CD14-positive monocyte (primary cell): ENCODE data around the gene PDGFB. TPM values are rescaled to one million over a fixed set of nuclear protein-coding genes. Genes with fewer than 3 reads are reported as not detected.

Source experiments
- DNase-seq, 3 donors: peaks; one replicate each; pipeline ENCODE4 v3.0.0-alpha.2; 2011 to 2022
- H2AFZ ChIP-seq: 2 replicates; pipeline ENCODE4 v1.6.0; 2012; ENCODE audit warnings: mild to moderate bottlenecking, low read depth, low read length, inconsistent platforms; ENCODE audit not compliant: insufficient read depth, poor library complexity, severe bottlenecking
- H3K27ac ChIP-seq, 2 donors: 1 replicate in 1 of 2; 2 replicates in 1 of 2; pipeline ENCODE4 v1.5.1; 2012 to 2013; ENCODE audit warnings: low read length in 2 of 2, control low read depth in 1 of 2, inconsistent platforms in 1 of 2, low read depth in 1 of 2, mild to moderate bottlenecking in 1 of 2
- H3K27me3 ChIP-seq, 2 donors: one replicate each; pipeline versions ENCODE4 v1.6.0 to v1.6.1; 2011 to 2013; ENCODE audit warnings: low read length in 2 of 2; ENCODE audit not compliant: control insufficient read depth in 2 of 2, insufficient read depth in 2 of 2
- H3K36me3 ChIP-seq, 2 donors: replicated peaks in 1 of 2; 1 replicate in 1 of 2; 2 replicates in 1 of 2; pipeline versions ENCODE4 v1.5.1 to v1.6.1; 2012 to 2013; ENCODE audit warnings: low read length in 2 of 2, control low read depth in 1 of 2, inconsistent platforms in 1 of 2, mild to moderate bottlenecking in 1 of 2; ENCODE audit not compliant: insufficient read depth in 2 of 2, control insufficient read depth in 1 of 2
- H3K4me1 ChIP-seq, 2 donors: 1 replicate in 1 of 2; 2 replicates in 1 of 2; pipeline versions ENCODE4 v1.5.1 to v1.6.1; 2012 to 2013; ENCODE audit warnings: low read length in 2 of 2, control low read depth in 1 of 2, inconsistent platforms in 1 of 2, mild to moderate bottlenecking in 1 of 2, moderate library complexity in 1 of 2; ENCODE audit not compliant: insufficient read depth in 2 of 2, control insufficient read depth in 1 of 2
- H3K4me2 ChIP-seq: replicated peaks from 2 replicates; pipeline ENCODE3; 2012; ENCODE audit warnings: low read length, moderate library complexity, mild to moderate bottlenecking; ENCODE audit not compliant: poor library complexity, severe bottlenecking; ENCODE audit errors: extremely low read depth
- H3K4me3 ChIP-seq, 3 experiments: fragments of 200-600 bp in 1 of 3; sonication (generic) in 1 of 3; replicated peaks in 1 of 3; 1 replicate in 2 of 3; 2 replicates in 1 of 3; pipeline ENCODE4 v1.5.1; 2011 to 2013; ENCODE audit warnings: low read length in 3 of 3, mild to moderate bottlenecking in 3 of 3, control low read depth in 2 of 3, low read depth in 2 of 3, inconsistent platforms in 1 of 3, moderate library complexity in 1 of 3
- H3K79me2 ChIP-seq: 2 replicates; pipeline ENCODE4 v1.6.0; 2012; ENCODE audit warnings: mild to moderate bottlenecking, control low read depth, inconsistent platforms, low read length, moderate library complexity; ENCODE audit not compliant: insufficient read depth
- H3K9ac ChIP-seq: 2 replicates; pipeline ENCODE4 v1.6.0; 2017; ENCODE audit warnings: low read length, mild to moderate bottlenecking; ENCODE audit not compliant: insufficient read depth, poor library complexity, severe bottlenecking
- H3K9me3 ChIP-seq, 2 donors: replicated peaks in 1 of 2; 1 replicate in 1 of 2; 2 replicates in 1 of 2; pipeline versions ENCODE4 v1.5.1 to v1.6.1; 2012 to 2013; ENCODE audit warnings: low read length in 2 of 2, control low read depth in 1 of 2; ENCODE audit not compliant: control insufficient read depth in 1 of 2, insufficient read depth in 1 of 2
- H4K20me1 ChIP-seq: 2 replicates; pipeline ENCODE4 v1.6.0; 2012; ENCODE audit warnings: mild to moderate bottlenecking, low read length, control low read depth, moderate library complexity; ENCODE audit not compliant: insufficient read depth
- H3K27ac Mint-ChIP-seq, 7 donors: one replicate each; pipeline ENCODE4 v1.8.0; 2020; ENCODE audit warnings: mild to moderate bottlenecking in 7 of 7, mixed read lengths in 7 of 7, moderate library complexity in 6 of 7, inconsistent platforms in 2 of 7
- H3K27me3 Mint-ChIP-seq, 3 donors: one replicate each; pipeline ENCODE4 v1.8.0; 2021 to 2022; ENCODE audit warnings: low read depth in 3 of 3, mild to moderate bottlenecking in 3 of 3, mixed read lengths in 3 of 3, moderate library complexity in 3 of 3, inconsistent platforms in 1 of 3
- H3K36me3 Mint-ChIP-seq, 2 donors: one replicate each; pipeline ENCODE4 v1.8.0; 2020; ENCODE audit warnings: mixed read lengths in 2 of 2, inconsistent platforms in 1 of 2, mild to moderate bottlenecking in 1 of 2
- H3K4me1 Mint-ChIP-seq: one replicate; pipeline ENCODE4 v1.8.0; 2020; ENCODE audit warnings: mild to moderate bottlenecking, mixed read lengths
- H3K4me3 Mint-ChIP-seq, 2 donors: one replicate each; pipeline ENCODE4 v1.8.0; 2020; ENCODE audit warnings: mild to moderate bottlenecking in 2 of 2, mixed read lengths in 2 of 2, moderate library complexity in 1 of 2
- H3K9me3 Mint-ChIP-seq, 7 donors: one replicate each; pipeline ENCODE4 v1.8.0; 2020 to 2022; ENCODE audit warnings: mixed read lengths in 7 of 7, mild to moderate bottlenecking in 6 of 7, moderate library complexity in 6 of 7, inconsistent platforms in 2 of 7
- WGBS: methylation state at CpG from one replicate; pipeline ENCODE4 v1.1.5; 2013; ENCODE audit warnings: missing lambda C conversion rate; ENCODE audit not compliant: insufficient coverage; 5-methylcytosine and 5-hydroxymethylcytosine counted together
- intact Hi-C, 2 donors: fragments of 100-400 bp; cut with micrococcal nuclease; formaldehyde crosslinking; loops; one replicate each; pipeline versions ENCODE4 v1.15.0 to v1.15.1; 2023
- polyA plus RNA-seq, 3 donors: library from polyadenylated mRNA; depleted of rRNA in 1 of 3; unstranded in 2 of 3; stranded (reverse) in 1 of 3; fragments of 300-500 nt in 2 of 3; fragments of >200 nt in 1 of 3; fragmentation: Illumina TruSeq in 2 of 3; gene quantifications; 1 replicate in 2 of 3; 2 replicates in 1 of 3; pipeline ENCODE4 v1.2.3, GENCODE V29; 2012 to 2021
- TF ChIP-seq, protein P1 (sequence below): fragments of 200-600 bp; IDR thresholded peaks from one replicate; pipeline ENCODE4 v1.8.0; 2022; ENCODE audit warnings: antibody characterized with exemption, mild to moderate bottlenecking

Gene PDGFB
- polyA plus RNA-seq, 3 donors: 0.15 TPM; not detected in 2

DNA sequence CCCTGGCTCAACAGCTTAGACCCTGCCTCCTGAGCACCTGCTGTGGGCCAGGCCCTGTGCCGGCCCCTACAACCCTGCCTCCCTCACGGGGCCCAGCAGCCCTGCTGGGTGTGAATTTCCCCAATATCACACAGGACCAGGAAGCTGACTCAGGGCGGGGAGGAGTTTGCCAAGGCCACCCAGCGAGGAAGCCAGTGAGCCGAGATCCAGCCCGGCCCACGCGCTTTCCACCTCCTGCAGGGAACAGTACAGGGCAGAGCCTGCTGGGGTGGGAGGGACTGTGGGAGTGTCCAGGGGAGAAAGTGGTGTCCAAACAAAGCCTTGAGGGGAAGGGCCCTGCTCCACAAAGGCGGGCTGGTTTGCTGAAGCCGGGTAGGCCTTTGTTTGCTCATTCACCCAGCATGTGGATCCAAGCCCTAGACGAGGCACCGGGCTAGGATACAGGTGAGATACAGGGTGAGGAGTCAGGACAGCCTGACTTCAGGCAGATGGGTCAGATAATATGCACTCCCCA is 47.8 kb upstream of the PDGFB start:
- Histone ChIP-seq H3K4me3 (peak overlapping the region in 1 of 3 experiments; percentile 9), H3K36me3 (no peaks in the 10 kb centered on the region), H3K9ac (peak overlapping the region; percentile 70), H3K4me1 (peaks cover 34 to 48% of the 10 kb centered on the region in 2 donors), H3K27ac (peak overlapping the region; percentile 94 to 95), H3K4me2 (peak overlapping the region; percentile 31), H3K79me2 (no peaks in the 10 kb centered on the region), H4K20me1 (no peaks in the 10 kb centered on the region), H2AFZ (peak overlapping the region; percentile 64), H3K27me3 (no peaks in the 10 kb centered on the region), H3K9me3 (no peaks in the 10 kb centered on the region)
- H3K27ac Mint-ChIP-seq: peak overlapping the region; percentile 95 to 99 (median 96)
- peak overlapping the region in 1 of 2 donors; percentile 65 for H3K4me3 Mint-ChIP-seq
- peaks cover 0 to 2% (median 0%) of the 10 kb centered on the region in 7 donors for H3K9me3 Mint-ChIP-seq
- peaks cover 48% of the 10 kb centered on the region for H3K4me1 Mint-ChIP-seq
- DNase-seq: peak; percentile 94 to 96 (median 96)
- peaks cover 0 to 2% of the 10 kb centered on the region in 2 donors for H3K36me3 Mint-ChIP-seq
- intact Hi-C loops: no loop called here
- WGBS: 31% methylated on average over 7 of the region's 12 CpGs
- TF ChIP-seq, protein P1, sequence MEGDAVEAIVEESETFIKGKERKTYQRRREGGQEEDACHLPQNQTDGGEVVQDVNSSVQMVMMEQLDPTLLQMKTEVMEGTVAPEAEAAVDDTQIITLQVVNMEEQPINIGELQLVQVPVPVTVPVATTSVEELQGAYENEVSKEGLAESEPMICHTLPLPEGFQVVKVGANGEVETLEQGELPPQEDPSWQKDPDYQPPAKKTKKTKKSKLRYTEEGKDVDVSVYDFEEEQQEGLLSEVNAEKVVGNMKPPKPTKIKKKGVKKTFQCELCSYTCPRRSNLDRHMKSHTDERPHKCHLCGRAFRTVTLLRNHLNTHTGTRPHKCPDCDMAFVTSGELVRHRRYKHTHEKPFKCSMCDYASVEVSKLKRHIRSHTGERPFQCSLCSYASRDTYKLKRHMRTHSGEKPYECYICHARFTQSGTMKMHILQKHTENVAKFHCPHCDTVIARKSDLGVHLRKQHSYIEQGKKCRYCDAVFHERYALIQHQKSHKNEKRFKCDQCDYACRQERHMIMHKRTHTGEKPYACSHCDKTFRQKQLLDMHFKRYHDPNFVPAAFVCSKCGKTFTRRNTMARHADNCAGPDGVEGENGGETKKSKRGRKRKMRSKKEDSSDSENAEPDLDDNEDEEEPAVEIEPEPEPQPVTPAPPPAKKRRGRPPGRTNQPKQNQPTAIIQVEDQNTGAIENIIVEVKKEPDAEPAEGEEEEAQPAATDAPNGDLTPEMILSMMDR: no peak
- peaks cover 0 to 13% (median 4%) of the 10 kb centered on the region in 3 donors for H3K27me3 Mint-ChIP-seq

DNA sequence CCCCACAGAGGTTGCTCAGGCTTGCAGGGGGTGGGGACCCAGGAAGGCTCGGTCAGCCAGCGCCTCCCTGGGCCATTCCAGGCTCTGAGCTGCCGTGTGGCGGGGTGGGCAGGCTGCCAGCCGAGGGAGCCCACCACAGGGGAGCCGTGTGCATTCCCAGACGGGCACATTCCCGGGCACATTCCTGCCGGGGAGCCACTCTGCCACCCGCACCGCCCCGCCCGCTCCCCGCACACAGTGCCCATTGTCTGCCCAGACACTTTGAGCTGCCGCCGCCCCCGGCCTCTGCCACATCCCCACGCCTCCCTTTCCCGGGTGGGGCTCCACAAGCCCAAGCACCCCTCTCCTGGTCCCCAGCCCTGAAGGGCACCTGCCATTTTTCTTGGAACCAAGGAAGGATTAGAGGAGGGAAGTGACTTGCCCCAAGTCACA is 47.3 kb upstream of the PDGFB start:
- Histone ChIP-seq H2AFZ (peak overlapping the region; percentile 64), H3K27me3 (no peaks in the 10 kb centered on the region), H3K9ac (peak overlapping the region; percentile 70), H3K79me2 (no peaks in the 10 kb centered on the region), H3K36me3 (no peaks in the 10 kb centered on the region), H3K9me3 (no peaks in the 10 kb centered on the region), H3K4me2 (peak overlapping the region; percentile 31), H4K20me1 (no peaks in the 10 kb centered on the region), H3K4me3 (peak overlapping the region in 1 of 3 experiments; percentile 9), H3K4me1 (peaks cover 40 to 53% of the 10 kb centered on the region in 2 donors), H3K27ac (peak overlapping the region; percentile 94 to 95)
- WGBS: 100% methylated on average over 1 of the region's 19 CpGs
- H3K27me3 Mint-ChIP-seq: peaks cover 0 to 10% (median 4%) of the 10 kb centered on the region in 3 donors
- H3K4me3 Mint-ChIP-seq: peak overlapping the region in 1 of 2 donors; percentile 65
- DNase-seq: no peak
- TF ChIP-seq, protein P1: no peak
- intact Hi-C loops: no loop called here
- H3K36me3 Mint-ChIP-seq: peaks cover 0 to 2% of the 10 kb centered on the region in 2 donors
- H3K9me3 Mint-ChIP-seq: peaks cover 0 to 2% (median 0%) of the 10 kb centered on the region in 7 donors
- H3K27ac Mint-ChIP-seq: peak overlapping the region; percentile 95 to 99 (median 96)
- H3K4me1 Mint-ChIP-seq: peaks cover 53% of the 10 kb centered on the region
